AG09319 (cell line): Measurements from ENCODE around the gene DCST1.

Experiments used
- DNase-seq: peaks from one replicate; pipeline ENCODE4 v3.0.0-alpha.2; 2010; ENCODE audit warnings: low read depth; ENCODE audit errors: extremely low read depth
- CTCF ChIP-seq: IDR thresholded peaks from 2 replicates; pipeline ENCODE4 v1.5.1; 2011; ENCODE audit warnings: low read depth, mild to moderate bottlenecking, inconsistent platforms, low read length, moderate library complexity

The DCST1 gene

GRCh38 chr1:155007251-155007828, 26.3 kb upstream of the DCST1 start:
- no peak for TF ChIP-seq CTCF
- DNase-seq = no peak

GRCh38 chr1:155008015-155008941, 25.3 kb upstream of the DCST1 start:
- no peak for DNase-seq
- no peak for TF ChIP-seq CTCF

GRCh38 chr1:155009221-155009711, 24.4 kb upstream of the DCST1 start:
- TF ChIP-seq CTCF = no peak
- DNase-seq = no peak

GRCh38 chr1:155009742-155010141, 23.9 kb upstream of the DCST1 start:
- TF ChIP-seq CTCF = no peak
- no peak for DNase-seq

- DNase-seq = no peak
- no peak for TF ChIP-seq CTCF
Observed at GRCh38 chr1:155010211-155010918, 23.3 kb upstream of the DCST1 start.

- no peak for DNase-seq
- no peak for TF ChIP-seq CTCF
Observed at GRCh38 chr1:155011004-155011416, 22.6 kb upstream of the DCST1 start.
